Activated T-helper 1 cell treated with anti-CD3 and anti-CD28 coated beads, Interleukin-12 subunit alpha, Interleukin-12 subunit beta, Interleukin-2, Interleukin-4 antibody, amounts not matched to agents 30 ng/mL and 10 ng/mL and 1 ng/mL, durations not matched to agents 14 hours and 24 hours and 36 hours (primary cell): ENCODE data around the gene KRT85. TPM values are rescaled to one million over a fixed set of nuclear protein-coding genes. Genes with fewer than 3 reads are reported as not detected.

Experiments used
- DNase-seq: peaks from one replicate; pipeline ENCODE4 v3.0.0; 2021; ENCODE audit warnings: low spot score
- H3K27ac Mint-ChIP-seq: one replicate; pipeline ENCODE4 v1.8.0; 2021; ENCODE audit warnings: mild to moderate bottlenecking, mixed read lengths
- H3K27me3 Mint-ChIP-seq: one replicate; pipeline ENCODE4 v1.8.0; 2022; ENCODE audit warnings: mild to moderate bottlenecking, moderate library complexity, mixed read lengths; ENCODE audit not compliant: insufficient read depth
- H3K36me3 Mint-ChIP-seq: one replicate; pipeline ENCODE4 v1.8.0; 2021; ENCODE audit warnings: low read depth, mixed read lengths
- H3K4me1 Mint-ChIP-seq: one replicate; pipeline ENCODE4 v1.8.0; 2021; ENCODE audit warnings: low read depth, mixed read lengths
- H3K4me3 Mint-ChIP-seq: one replicate; pipeline ENCODE4 v1.8.0; 2021; ENCODE audit warnings: mild to moderate bottlenecking, moderate library complexity, mixed read lengths
- H3K9me3 Mint-ChIP-seq: one replicate; pipeline ENCODE4 v1.8.0; 2021; ENCODE audit warnings: mixed read lengths
- intact Hi-C: fragments of 100-400 bp; cut with micrococcal nuclease; formaldehyde crosslinking; loops from one replicate; pipeline ENCODE4 v1.15.1; 2024
- total RNA-seq: library from RNA; stranded (reverse); gene quantifications from 2 replicates; pipeline ENCODE4 v1.2.3, GENCODE V29; 2022

KRT85 gene
- total RNA-seq, 1 donor from 2014 or later = not detected

DNA sequence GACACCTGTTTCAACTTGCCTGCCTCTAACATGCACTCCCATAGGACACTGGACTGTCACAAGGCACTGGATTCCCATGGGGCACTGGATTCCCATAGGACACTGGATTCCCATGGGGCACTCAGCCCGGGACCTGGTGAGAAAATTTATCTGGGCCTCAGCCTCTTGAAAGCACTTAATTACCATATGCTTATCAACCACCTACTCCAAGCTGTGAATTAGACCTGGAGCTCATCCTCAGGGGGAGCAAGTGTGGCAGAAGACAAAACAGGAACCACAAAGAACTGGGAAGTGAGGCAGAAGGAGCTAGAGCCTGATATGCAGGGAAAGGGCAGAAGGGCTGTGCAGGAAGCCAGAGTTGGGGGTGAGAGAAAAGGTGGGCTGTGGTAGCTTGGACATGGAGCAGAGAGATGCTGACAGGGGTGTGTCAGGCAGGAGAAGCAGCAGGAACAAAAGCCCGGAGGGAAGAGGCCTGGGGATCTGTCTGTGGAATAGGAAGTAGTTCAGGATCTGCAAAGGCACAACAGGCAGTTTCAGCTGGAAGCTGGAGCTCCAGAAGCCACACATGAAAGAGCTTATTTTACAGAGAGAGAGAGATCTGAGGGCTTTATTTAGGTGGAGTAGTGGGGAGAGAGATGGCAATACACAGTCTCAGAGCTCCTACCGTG lies 35.7 kb upstream of the KRT85 start:
- H3K27ac Mint-ChIP-seq = no peak overlapping the region
- no peak overlapping the region for H3K4me3 Mint-ChIP-seq
- intact Hi-C loops = no loop called here
- H3K27me3 Mint-ChIP-seq = peaks cover 7% of the 10 kb centered on the region
- no peak for DNase-seq
- no peaks in the 10 kb centered on the region for H3K36me3 Mint-ChIP-seq
- H3K4me1 Mint-ChIP-seq = no peaks in the 10 kb centered on the region
- H3K9me3 Mint-ChIP-seq = no peaks in the 10 kb centered on the region

- Mint-ChIP-seq H3K27ac (no peak overlapping the region), H3K4me1 (no peaks in the 10 kb centered on the region), H3K9me3 (no peaks in the 10 kb centered on the region), H3K4me3 (no peak overlapping the region), H3K36me3 (no peaks in the 10 kb centered on the region), H3K27me3 (peaks cover 7% of the 10 kb centered on the region)
- DNase-seq = no peak
- intact Hi-C loops = no loop called here
Measured at GRCh38 chr12:52402377-52402776, 35.1 kb upstream of the KRT85 start.

DNA sequence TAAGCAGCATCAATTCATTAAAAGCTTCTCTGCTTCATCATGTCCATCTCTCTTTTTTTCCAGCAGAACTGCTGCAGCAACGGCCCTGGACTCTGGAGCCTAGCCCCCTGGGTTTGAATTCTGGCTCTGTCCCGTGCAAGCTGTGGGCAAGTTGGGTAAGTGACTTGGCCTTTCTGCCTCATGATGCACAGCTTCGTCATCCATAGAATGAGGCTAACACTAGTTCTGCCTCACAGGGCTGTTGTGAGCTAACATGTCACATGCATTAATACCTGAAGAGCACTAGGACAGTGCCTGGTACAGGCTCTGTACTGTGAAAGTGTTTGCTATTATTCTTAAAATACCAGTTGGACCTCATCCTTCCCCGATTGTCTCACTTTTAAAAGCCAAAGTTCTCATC lies 34.6 kb upstream of the KRT85 start:
- Mint-ChIP-seq H3K36me3 (no peaks in the 10 kb centered on the region), H3K9me3 (no peaks in the 10 kb centered on the region), H3K27ac (no peak overlapping the region), H3K27me3 (peaks cover 7% of the 10 kb centered on the region), H3K4me3 (no peak overlapping the region), H3K4me1 (no peaks in the 10 kb centered on the region)
- intact Hi-C loops = no loop called here
- no peak for DNase-seq

- peaks cover 7% of the 10 kb centered on the region for H3K27me3 Mint-ChIP-seq
- no peaks in the 10 kb centered on the region for H3K9me3 Mint-ChIP-seq
- H3K4me1 Mint-ChIP-seq = no peaks in the 10 kb centered on the region
- no peaks in the 10 kb centered on the region for H3K36me3 Mint-ChIP-seq
- DNase-seq = no peak
- H3K4me3 Mint-ChIP-seq = no peak overlapping the region
- no peak overlapping the region for H3K27ac Mint-ChIP-seq
- intact Hi-C loops = no loop called here
Measured at GRCh38 chr12:52401526-52401925, 34.2 kb upstream of the KRT85 start.

GRCh38 chr12:52400906-52401305 lies 33.6 kb upstream of the KRT85 start:
- Mint-ChIP-seq H3K36me3 (no peaks in the 10 kb centered on the region), H3K27ac (no peak overlapping the region), H3K4me1 (no peaks in the 10 kb centered on the region), H3K9me3 (no peaks in the 10 kb centered on the region), H3K4me3 (no peak overlapping the region), H3K27me3 (peaks cover 9% of the 10 kb centered on the region)
- DNase-seq = no peak
- intact Hi-C loops = no loop called here

- intact Hi-C loops = no loop called here
- no peak overlapping the region for H3K27ac Mint-ChIP-seq
- H3K4me3 Mint-ChIP-seq = no peak overlapping the region
- H3K36me3 Mint-ChIP-seq = no peaks in the 10 kb centered on the region
- no peak for DNase-seq
- no peaks in the 10 kb centered on the region for H3K9me3 Mint-ChIP-seq
- peaks cover 9% of the 10 kb centered on the region for H3K27me3 Mint-ChIP-seq
- H3K4me1 Mint-ChIP-seq = no peaks in the 10 kb centered on the region
Measured at GRCh38 chr12:52399756-52400155, 32.5 kb upstream of the KRT85 start.

- Mint-ChIP-seq H3K9me3 (no peaks in the 10 kb centered on the region), H3K27me3 (peaks cover 11% of the 10 kb centered on the region), H3K27ac (no peak overlapping the region), H3K4me3 (no peak overlapping the region), H3K36me3 (no peaks in the 10 kb centered on the region), H3K4me1 (no peaks in the 10 kb centered on the region)
- DNase-seq = no peak
- intact Hi-C loops = no loop called here
Measured at GRCh38 chr12:52398176-52398575, 30.9 kb upstream of the KRT85 start.

DNA sequence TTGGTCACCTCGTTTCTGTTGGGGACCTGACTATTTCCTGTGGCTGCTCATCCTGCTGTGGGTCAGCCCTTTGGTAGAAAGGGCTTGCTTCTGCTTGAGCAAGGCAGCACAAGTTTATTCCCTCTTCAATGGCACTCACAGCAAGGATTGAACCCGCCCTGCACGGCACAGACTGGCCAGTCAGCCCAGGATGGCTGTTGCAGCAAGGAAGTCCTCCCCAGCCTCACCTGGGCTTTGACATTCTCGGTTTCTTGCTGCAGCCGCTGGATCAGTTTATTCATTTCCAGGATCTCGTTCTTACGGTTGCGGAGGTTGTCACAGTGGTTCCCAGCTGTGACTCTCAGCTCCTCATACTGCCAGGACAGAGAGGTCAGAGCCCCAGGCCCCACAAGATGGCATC lies 29.4 kb upstream of the KRT85 start:
- DNase-seq = no peak
- intact Hi-C loops = no loop called here
- Mint-ChIP-seq H3K36me3 (no peaks in the 10 kb centered on the region), H3K27me3 (peaks cover 13% of the 10 kb centered on the region), H3K4me1 (no peaks in the 10 kb centered on the region), H3K4me3 (no peak overlapping the region), H3K9me3 (no peaks in the 10 kb centered on the region), H3K27ac (no peak overlapping the region)

- DNase-seq = no peak
- intact Hi-C loops = no loop called here
Measured at GRCh38 chr12:52395761-52396434, 28.6 kb upstream of the KRT85 start.

DNA sequence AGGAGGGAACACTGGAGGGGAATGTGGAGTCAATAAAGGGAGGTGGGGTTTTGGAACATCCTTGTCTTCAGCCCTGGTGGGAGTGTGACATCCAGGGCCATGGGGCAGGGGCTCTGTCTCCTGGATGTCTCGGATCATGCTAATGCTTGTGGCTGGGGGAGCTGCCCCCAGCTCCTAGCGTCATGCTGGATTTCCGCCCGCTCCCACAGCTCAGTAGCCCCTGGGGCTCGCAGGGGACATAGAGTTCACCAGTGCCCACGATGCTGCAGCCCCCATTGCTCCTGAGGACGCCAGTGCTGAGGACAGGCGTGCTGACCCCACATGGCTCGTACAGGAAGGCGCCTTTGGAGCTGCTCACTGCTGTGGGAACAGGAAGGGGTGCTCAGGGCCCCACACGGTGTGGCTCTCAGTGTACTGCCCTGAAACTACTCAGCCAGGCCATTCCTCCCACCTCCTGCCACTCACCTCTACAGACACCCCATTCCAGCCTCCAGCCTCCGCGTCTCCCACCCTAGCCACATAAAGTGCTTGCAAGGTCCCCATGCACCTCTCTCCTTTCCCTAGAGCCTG lies 27.6 kb upstream of the KRT85 start:
- Mint-ChIP-seq H3K9me3 (no peaks in the 10 kb centered on the region), H3K27me3 (peaks cover 13% of the 10 kb centered on the region), H3K27ac (no peak overlapping the region), H3K4me3 (no peak overlapping the region), H3K4me1 (no peaks in the 10 kb centered on the region), H3K36me3 (no peaks in the 10 kb centered on the region)
- DNase-seq = no peak
- intact Hi-C loops = no loop called here

More at GRCh38 chr12:52395761-52396434, 28.6 kb upstream of the KRT85 start:
- Mint-ChIP-seq H3K36me3 (no peaks in the 10 kb centered on the region), H3K9me3 (no peaks in the 10 kb centered on the region), H3K4me3 (no peak overlapping the region), H3K27ac (no peak overlapping the region), H3K27me3 (peaks cover 13% of the 10 kb centered on the region), H3K4me1 (no peaks in the 10 kb centered on the region)

DNA sequence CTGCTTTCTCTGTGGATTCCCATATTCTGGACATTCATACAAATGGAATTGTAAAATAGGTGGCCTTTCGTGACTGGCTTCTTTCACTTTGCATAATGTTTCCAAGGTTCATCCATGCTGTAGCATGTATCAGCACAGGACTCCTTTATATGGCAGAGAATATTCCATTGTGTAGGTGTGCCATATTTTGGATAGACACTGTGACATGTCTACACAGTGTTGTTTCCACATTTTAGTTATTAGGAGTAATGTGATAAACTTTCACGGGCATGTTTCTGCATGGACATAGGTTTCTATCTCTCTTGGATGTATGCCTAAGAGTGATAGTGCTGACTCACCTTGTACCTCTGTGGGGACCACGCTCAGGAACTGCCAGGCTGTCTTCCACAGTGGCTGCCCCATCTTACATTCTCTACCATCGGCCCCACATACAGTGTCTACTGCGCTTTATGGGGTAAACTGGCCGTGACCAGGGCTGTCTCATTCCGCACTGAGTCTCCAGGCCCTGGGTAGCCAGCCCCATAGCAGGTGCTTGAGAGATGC lies 25.3 kb upstream of the KRT85 start:
- H3K4me1 Mint-ChIP-seq = no peaks in the 10 kb centered on the region
- H3K9me3 Mint-ChIP-seq = no peaks in the 10 kb centered on the region
- DNase-seq = no peak
- H3K27me3 Mint-ChIP-seq = peaks cover 8% of the 10 kb centered on the region
- no peak overlapping the region for H3K4me3 Mint-ChIP-seq
- no peak overlapping the region for H3K27ac Mint-ChIP-seq
- no peaks in the 10 kb centered on the region for H3K36me3 Mint-ChIP-seq
- intact Hi-C loops = no loop called here

- no peak overlapping the region for H3K4me3 Mint-ChIP-seq
- H3K4me1 Mint-ChIP-seq = no peaks in the 10 kb centered on the region
- H3K27ac Mint-ChIP-seq = no peak overlapping the region
- H3K36me3 Mint-ChIP-seq = no peaks in the 10 kb centered on the region
- DNase-seq = no peak
- no peaks in the 10 kb centered on the region for H3K9me3 Mint-ChIP-seq
- intact Hi-C loops = no loop called here
- peaks cover 8% of the 10 kb centered on the region for H3K27me3 Mint-ChIP-seq
Measured at GRCh38 chr12:52391618-52392002, 24.3 kb upstream of the KRT85 start.
